ENCODE results near the gene DCLRE1B.

DNA sequence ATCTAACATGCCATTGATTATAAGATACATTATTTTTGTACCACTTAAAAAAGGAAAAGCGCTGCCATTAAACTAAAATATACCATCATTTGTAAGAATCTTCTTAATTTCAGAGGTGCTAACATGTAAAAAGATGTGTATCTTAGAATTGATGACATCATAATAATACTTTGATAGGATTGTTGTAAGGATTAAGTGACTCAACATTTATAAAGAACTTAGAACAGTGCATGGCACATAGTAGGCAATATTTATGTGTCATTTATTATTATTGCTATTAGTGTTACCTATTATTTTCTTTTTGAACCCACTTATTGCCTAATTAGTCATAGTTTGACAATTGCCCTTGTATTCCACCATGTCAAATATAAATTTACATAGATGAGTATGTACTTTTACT is 45.8 kb downstream of the DCLRE1B start:
- TF ChIP-seq, protein P1, sequence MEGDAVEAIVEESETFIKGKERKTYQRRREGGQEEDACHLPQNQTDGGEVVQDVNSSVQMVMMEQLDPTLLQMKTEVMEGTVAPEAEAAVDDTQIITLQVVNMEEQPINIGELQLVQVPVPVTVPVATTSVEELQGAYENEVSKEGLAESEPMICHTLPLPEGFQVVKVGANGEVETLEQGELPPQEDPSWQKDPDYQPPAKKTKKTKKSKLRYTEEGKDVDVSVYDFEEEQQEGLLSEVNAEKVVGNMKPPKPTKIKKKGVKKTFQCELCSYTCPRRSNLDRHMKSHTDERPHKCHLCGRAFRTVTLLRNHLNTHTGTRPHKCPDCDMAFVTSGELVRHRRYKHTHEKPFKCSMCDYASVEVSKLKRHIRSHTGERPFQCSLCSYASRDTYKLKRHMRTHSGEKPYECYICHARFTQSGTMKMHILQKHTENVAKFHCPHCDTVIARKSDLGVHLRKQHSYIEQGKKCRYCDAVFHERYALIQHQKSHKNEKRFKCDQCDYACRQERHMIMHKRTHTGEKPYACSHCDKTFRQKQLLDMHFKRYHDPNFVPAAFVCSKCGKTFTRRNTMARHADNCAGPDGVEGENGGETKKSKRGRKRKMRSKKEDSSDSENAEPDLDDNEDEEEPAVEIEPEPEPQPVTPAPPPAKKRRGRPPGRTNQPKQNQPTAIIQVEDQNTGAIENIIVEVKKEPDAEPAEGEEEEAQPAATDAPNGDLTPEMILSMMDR (IDR thresholded peaks at IDR 0.05), result no peak
- TF ChIP-seq EP300 (IDR thresholded peaks at IDR 0.05) (no peak), POLR2A (IDR thresholded peaks at IDR 0.05) (no peak)

Measured in tibial nerve (tissue), 4 donors.